SK-N-SH (cell line): ENCODE data around the gene GOLGA3.

ENCODE experiments used
- MAX ChIP-seq: IDR thresholded peaks from 2 replicates; pipeline ENCODE4 v1.4.0; 2012; ENCODE audit warnings: low read depth
- RCOR1 ChIP-seq: fragments of 150-350 bp; IDR thresholded peaks from 2 replicates; pipeline ENCODE4 v1.6.1; 2017; ENCODE audit warnings: antibody characterized with exemption, low read length
- SMC3 ChIP-seq: IDR thresholded peaks from 2 replicates; pipeline ENCODE4 v1.6.1; 2012; ENCODE audit warnings: low read depth, low read length, improper control_type of control experiment
- TAF1 ChIP-seq: IDR thresholded peaks from 2 replicates; pipeline ENCODE4 v1.6.1; 2012; ENCODE audit warnings: low read depth, mild to moderate bottlenecking, low read length, moderate library complexity, borderline replicate concordance
- TF ChIP-seq, protein P1 (sequence below): fragments of 200-600 bp; sonication (generic); IDR thresholded peaks from 2 replicates; pipeline ENCODE4 v1.6.1; 2017; ENCODE audit warnings: antibody characterized with exemption, mild to moderate bottlenecking, moderate library complexity
- TF ChIP-seq, protein P2 (sequence below): fragments of 150-350 bp; IDR thresholded peaks from 2 replicates; pipeline ENCODE4 v1.6.1; 2016; ENCODE audit warnings: mild to moderate bottlenecking, low read depth, low read length

DNA sequence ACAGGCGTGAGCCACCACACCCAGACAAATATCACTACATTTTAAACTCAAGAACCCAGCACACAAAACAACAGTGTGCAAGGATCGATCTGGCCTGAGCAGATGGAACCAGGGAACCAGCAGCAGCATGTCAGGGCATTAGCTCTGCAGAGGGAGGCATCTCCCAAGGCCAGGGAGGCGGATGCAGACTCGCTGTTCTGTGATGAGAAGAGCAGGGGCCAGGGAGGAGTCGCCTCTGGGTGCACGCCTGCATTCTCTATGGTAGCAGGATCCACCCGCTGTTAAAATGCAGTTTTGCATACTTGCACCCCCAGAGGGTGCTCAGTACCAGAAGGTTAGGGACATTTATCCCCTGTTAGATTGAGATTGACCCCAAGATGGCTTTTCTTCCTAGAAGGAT is 100.2 kb downstream of the GOLGA3 start:
- TF ChIP-seq, protein P1, sequence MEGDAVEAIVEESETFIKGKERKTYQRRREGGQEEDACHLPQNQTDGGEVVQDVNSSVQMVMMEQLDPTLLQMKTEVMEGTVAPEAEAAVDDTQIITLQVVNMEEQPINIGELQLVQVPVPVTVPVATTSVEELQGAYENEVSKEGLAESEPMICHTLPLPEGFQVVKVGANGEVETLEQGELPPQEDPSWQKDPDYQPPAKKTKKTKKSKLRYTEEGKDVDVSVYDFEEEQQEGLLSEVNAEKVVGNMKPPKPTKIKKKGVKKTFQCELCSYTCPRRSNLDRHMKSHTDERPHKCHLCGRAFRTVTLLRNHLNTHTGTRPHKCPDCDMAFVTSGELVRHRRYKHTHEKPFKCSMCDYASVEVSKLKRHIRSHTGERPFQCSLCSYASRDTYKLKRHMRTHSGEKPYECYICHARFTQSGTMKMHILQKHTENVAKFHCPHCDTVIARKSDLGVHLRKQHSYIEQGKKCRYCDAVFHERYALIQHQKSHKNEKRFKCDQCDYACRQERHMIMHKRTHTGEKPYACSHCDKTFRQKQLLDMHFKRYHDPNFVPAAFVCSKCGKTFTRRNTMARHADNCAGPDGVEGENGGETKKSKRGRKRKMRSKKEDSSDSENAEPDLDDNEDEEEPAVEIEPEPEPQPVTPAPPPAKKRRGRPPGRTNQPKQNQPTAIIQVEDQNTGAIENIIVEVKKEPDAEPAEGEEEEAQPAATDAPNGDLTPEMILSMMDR: no peak
- TF ChIP-seq SMC3 (no peak), MAX (no peak), RCOR1 (no peak), TAF1 (no peak)
- TF ChIP-seq, protein P2, sequence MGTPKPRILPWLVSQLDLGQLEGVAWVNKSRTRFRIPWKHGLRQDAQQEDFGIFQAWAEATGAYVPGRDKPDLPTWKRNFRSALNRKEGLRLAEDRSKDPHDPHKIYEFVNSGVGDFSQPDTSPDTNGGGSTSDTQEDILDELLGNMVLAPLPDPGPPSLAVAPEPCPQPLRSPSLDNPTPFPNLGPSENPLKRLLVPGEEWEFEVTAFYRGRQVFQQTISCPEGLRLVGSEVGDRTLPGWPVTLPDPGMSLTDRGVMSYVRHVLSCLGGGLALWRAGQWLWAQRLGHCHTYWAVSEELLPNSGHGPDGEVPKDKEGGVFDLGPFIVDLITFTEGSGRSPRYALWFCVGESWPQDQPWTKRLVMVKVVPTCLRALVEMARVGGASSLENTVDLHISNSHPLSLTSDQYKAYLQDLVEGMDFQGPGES: no peak
